ENCODE results near the gene RUNX2.

- TF ChIP-seq CTCF (IDR thresholded peaks at IDR 0.05) (no peak), POLR2AphosphoS5 (IDR thresholded peaks at IDR 0.05) (no peak), POLR2A (IDR thresholded peaks at IDR 0.05) (no peak)
Measured at GRCh38 chr6:45563844-45564243, 235.7 kb downstream of the RUNX2 start.

All from stomach (tissue), 4 donors.